ENCODE measurements around the gene RRP12.

The RRP12 gene

GRCh38 chr10:97321032-97321803 lies 79.9 kb downstream of the RRP12 start:
- H3K4me3 ChIP-seq (ENCODE audit: low read length): peak overlapping the region; percentile 93
- DNase-seq (ENCODE audit: low read depth): no peak

GRCh38 chr10:97320480-97321031 lies 80.6 kb downstream of the RRP12 start:
- peak overlapping the region; percentile 96 for H3K9ac ChIP-seq (ENCODE audit: low read length)
- H3K27me3 ChIP-seq (replicated peaks; ENCODE audit: control insufficient read depth, insufficient read depth, low read length): no peaks in the 10 kb centered on the region
- DNase-seq (ENCODE audit: low read depth): no peak
- H3K4me1 ChIP-seq (ENCODE audit: control insufficient read depth, insufficient read depth, low read length): peaks cover 11% of the 10 kb centered on the region
- no peaks in the 10 kb centered on the region for H3K36me3 ChIP-seq (ENCODE audit: control insufficient read depth, insufficient read depth, low read length, severe bottlenecking)
- no peaks in the 10 kb centered on the region for H3K9me3 ChIP-seq (ENCODE audit: control insufficient read depth, low read length)
- H3K4me3 ChIP-seq (ENCODE audit: low read length): peak overlapping the region; percentile 93

More at GRCh38 chr10:97321032-97321803, 79.9 kb downstream of the RRP12 start:
- peaks cover 11% of the 10 kb centered on the region for H3K4me1 ChIP-seq (ENCODE audit: control insufficient read depth, insufficient read depth, low read length)
- no peaks in the 10 kb centered on the region for H3K36me3 ChIP-seq (ENCODE audit: control insufficient read depth, insufficient read depth, low read length, severe bottlenecking)
- peak overlapping the region; percentile 56 for H3K9ac ChIP-seq (ENCODE audit: low read length)
- H3K9me3 ChIP-seq (ENCODE audit: control insufficient read depth, low read length): no peaks in the 10 kb centered on the region
- H3K27me3 ChIP-seq (replicated peaks; ENCODE audit: control insufficient read depth, insufficient read depth, low read length): no peaks in the 10 kb centered on the region

GRCh38 chr10:97319671-97320479 lies 81.3 kb downstream of the RRP12 start:
- H3K9ac ChIP-seq (ENCODE audit: low read length): peak overlapping the region; percentile 96
- peak overlapping the region; percentile 93 for H3K4me3 ChIP-seq (ENCODE audit: low read length)
- peaks cover 11% of the 10 kb centered on the region for H3K4me1 ChIP-seq (ENCODE audit: control insufficient read depth, insufficient read depth, low read length)
- no peaks in the 10 kb centered on the region for H3K9me3 ChIP-seq (ENCODE audit: control insufficient read depth, low read length)
- DNase-seq (ENCODE audit: low read depth): peak; percentile 51
- no peaks in the 10 kb centered on the region for H3K36me3 ChIP-seq (ENCODE audit: control insufficient read depth, insufficient read depth, low read length, severe bottlenecking)
- H3K27me3 ChIP-seq (replicated peaks; ENCODE audit: control insufficient read depth, insufficient read depth, low read length): no peaks in the 10 kb centered on the region

GRCh38 chr10:97318772-97319651 lies 82.1 kb downstream of the RRP12 start, which contains the start of gene FRAT1:
TSS of gene FRAT1 (plus strand) at chr10:97319271. CDS start at chr10:97319454, 183 bp downstream.
- Histone ChIP-seq H3K4me3 (ENCODE audit: low read length) (peak within 1 kb of the TSS; percentile 93), H3K4me1 (ENCODE audit: control insufficient read depth, insufficient read depth, low read length) (peaks cover 11% of the 10 kb centered on the region), H3K36me3 (ENCODE audit: control insufficient read depth, insufficient read depth, low read length, severe bottlenecking) (no peaks in the 10 kb centered on the region), H3K27me3 (replicated peaks; ENCODE audit: control insufficient read depth, insufficient read depth, low read length) (no peaks in the 10 kb centered on the region), H3K9ac (ENCODE audit: low read length) (peak within 1 kb of the TSS; percentile 96), H3K9me3 (ENCODE audit: control insufficient read depth, low read length) (no peaks in the 10 kb centered on the region)
- DNase-seq (ENCODE audit: low read depth): peak; percentile 96

- Histone ChIP-seq H3K4me3 (ENCODE audit: low read length) (no peak overlapping the region), H3K4me1 (ENCODE audit: control insufficient read depth, insufficient read depth, low read length) (no peaks in the 10 kb centered on the region), H3K36me3 (ENCODE audit: control insufficient read depth, insufficient read depth, low read length, severe bottlenecking) (no peaks in the 10 kb centered on the region), H3K27me3 (replicated peaks; ENCODE audit: control insufficient read depth, insufficient read depth, low read length) (no peaks in the 10 kb centered on the region), H3K9ac (ENCODE audit: low read length) (no peak overlapping the region), H3K9me3 (ENCODE audit: control insufficient read depth, low read length) (no peaks in the 10 kb centered on the region)
- DNase-seq (ENCODE audit: low read depth): no peak
These were observed 86.5 kb downstream of the RRP12 start for GRCh38 chr10:97314671-97315070.

- no peak for DNase-seq (ENCODE audit: low read depth)
- no peaks in the 10 kb centered on the region for H3K27me3 ChIP-seq (replicated peaks; ENCODE audit: control insufficient read depth, insufficient read depth, low read length)
- H3K36me3 ChIP-seq (ENCODE audit: control insufficient read depth, insufficient read depth, low read length, severe bottlenecking): no peaks in the 10 kb centered on the region
- peaks cover 5% of the 10 kb centered on the region for H3K4me1 ChIP-seq (ENCODE audit: control insufficient read depth, insufficient read depth, low read length)
- no peaks in the 10 kb centered on the region for H3K9me3 ChIP-seq (ENCODE audit: control insufficient read depth, low read length)
- H3K9ac ChIP-seq (ENCODE audit: low read length): no peak overlapping the region
- no peak overlapping the region for H3K4me3 ChIP-seq (ENCODE audit: low read length)
These were observed 88.2 kb downstream of the RRP12 start for GRCh38 chr10:97312897-97313296.

- Histone ChIP-seq H3K4me3 (ENCODE audit: low read length) (no peak overlapping the region), H3K9me3 (ENCODE audit: control insufficient read depth, low read length) (no peaks in the 10 kb centered on the region), H3K4me1 (ENCODE audit: control insufficient read depth, insufficient read depth, low read length) (peaks cover 11% of the 10 kb centered on the region), H3K36me3 (ENCODE audit: control insufficient read depth, insufficient read depth, low read length, severe bottlenecking) (no peaks in the 10 kb centered on the region), H3K9ac (ENCODE audit: low read length) (no peak overlapping the region), H3K27me3 (replicated peaks; ENCODE audit: control insufficient read depth, insufficient read depth, low read length) (no peaks in the 10 kb centered on the region)
- no peak for DNase-seq (ENCODE audit: low read depth)
These were observed 90.0 kb downstream of the RRP12 start for GRCh38 chr10:97311111-97311626.

- no peaks in the 10 kb centered on the region for H3K36me3 ChIP-seq (ENCODE audit: control insufficient read depth, insufficient read depth, low read length, severe bottlenecking)
- DNase-seq (ENCODE audit: low read depth): peak; percentile 44
These were observed 93.0 kb downstream of the RRP12 start for GRCh38 chr10:97307866-97308780.

GRCh38 chr10:97307441-97307840 lies 93.7 kb downstream of the RRP12 start:
- no peaks in the 10 kb centered on the region for H3K27me3 ChIP-seq (replicated peaks; ENCODE audit: control insufficient read depth, insufficient read depth, low read length)
- DNase-seq (ENCODE audit: low read depth): no peak

More at GRCh38 chr10:97307866-97308780, 93.0 kb downstream of the RRP12 start:
- peaks cover 11% of the 10 kb centered on the region for H3K4me1 ChIP-seq (ENCODE audit: control insufficient read depth, insufficient read depth, low read length)
- no peak overlapping the region for H3K9ac ChIP-seq (ENCODE audit: low read length)
- no peaks in the 10 kb centered on the region for H3K27me3 ChIP-seq (replicated peaks; ENCODE audit: control insufficient read depth, insufficient read depth, low read length)
- H3K4me3 ChIP-seq (ENCODE audit: low read length): no peak overlapping the region
- no peaks in the 10 kb centered on the region for H3K9me3 ChIP-seq (ENCODE audit: control insufficient read depth, low read length)

More at GRCh38 chr10:97307441-97307840, 93.7 kb downstream of the RRP12 start:
- no peaks in the 10 kb centered on the region for H3K36me3 ChIP-seq (ENCODE audit: control insufficient read depth, insufficient read depth, low read length, severe bottlenecking)
- H3K9me3 ChIP-seq (ENCODE audit: control insufficient read depth, low read length): no peaks in the 10 kb centered on the region
- peaks cover 11% of the 10 kb centered on the region for H3K4me1 ChIP-seq (ENCODE audit: control insufficient read depth, insufficient read depth, low read length)
- no peak overlapping the region for H3K4me3 ChIP-seq (ENCODE audit: low read length)
- no peak overlapping the region for H3K9ac ChIP-seq (ENCODE audit: low read length)

Data from adipocyte (in vitro differentiated cells).